Upper lobe of left lung (tissue), 4 donors: Measurements from ENCODE around the gene CBLIF.

ENCODE experiments used
- POLR2A ChIP-seq, 4 donors: fragments of 450-650 bp; IDR thresholded peaks; one replicate each; pipeline ENCODE4 v1.5.1; 2016 to 2017; ENCODE audit warnings: antibody characterized with exemption in 4 of 4, mild to moderate bottlenecking in 2 of 4
- TF ChIP-seq, protein P1 (sequence below), 6 experiments: fragments of 450-650 bp in 4 of 6; fragments of 200-600 bp in 2 of 6; sonication (generic) in 2 of 6; IDR thresholded peaks; one replicate each; pipeline ENCODE4 v1.5.1; 2016 to 2019; ENCODE audit warnings: antibody characterized with exemption in 6 of 6

GRCh38 chr11:59872076-59872475 lies 26.8 kb upstream of the CBLIF start:
- TF ChIP-seq, protein P1, sequence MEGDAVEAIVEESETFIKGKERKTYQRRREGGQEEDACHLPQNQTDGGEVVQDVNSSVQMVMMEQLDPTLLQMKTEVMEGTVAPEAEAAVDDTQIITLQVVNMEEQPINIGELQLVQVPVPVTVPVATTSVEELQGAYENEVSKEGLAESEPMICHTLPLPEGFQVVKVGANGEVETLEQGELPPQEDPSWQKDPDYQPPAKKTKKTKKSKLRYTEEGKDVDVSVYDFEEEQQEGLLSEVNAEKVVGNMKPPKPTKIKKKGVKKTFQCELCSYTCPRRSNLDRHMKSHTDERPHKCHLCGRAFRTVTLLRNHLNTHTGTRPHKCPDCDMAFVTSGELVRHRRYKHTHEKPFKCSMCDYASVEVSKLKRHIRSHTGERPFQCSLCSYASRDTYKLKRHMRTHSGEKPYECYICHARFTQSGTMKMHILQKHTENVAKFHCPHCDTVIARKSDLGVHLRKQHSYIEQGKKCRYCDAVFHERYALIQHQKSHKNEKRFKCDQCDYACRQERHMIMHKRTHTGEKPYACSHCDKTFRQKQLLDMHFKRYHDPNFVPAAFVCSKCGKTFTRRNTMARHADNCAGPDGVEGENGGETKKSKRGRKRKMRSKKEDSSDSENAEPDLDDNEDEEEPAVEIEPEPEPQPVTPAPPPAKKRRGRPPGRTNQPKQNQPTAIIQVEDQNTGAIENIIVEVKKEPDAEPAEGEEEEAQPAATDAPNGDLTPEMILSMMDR (IDR thresholded peaks at IDR 0.05), result no peak
- TF ChIP-seq POLR2A (IDR thresholded peaks at IDR 0.05), result no peak
